Measurements from ENCODE around the gene ZNF618. TPM values are rescaled to one million over a fixed set of nuclear protein-coding genes. Genes with fewer than 3 reads are reported as not detected.

ZNF618 gene
- total RNA-seq, 4 donors from 2014 or later, result 0.68 to 2.1 (median 1.3) TPM

- no peak for DNase-seq
- Histone ChIP-seq H3K4me1 (peaks cover 4 to 17% (median 7%) of the 10 kb centered on the region in 3 donors), H3K4me3 (no peak overlapping the region), H3K27me3 (peaks cover 0 to 27% (median 2%) of the 10 kb centered on the region in 4 donors), H3K36me3 (no peaks in the 10 kb centered on the region), H3K9me3 (peaks cover 0 to 13% (median 5%) of the 10 kb centered on the region in 3 donors), H3K27ac (no peak overlapping the region)
- TF ChIP-seq POLR2A (IDR thresholded peaks at IDR 0.05), result no peak
- no peak for TF ChIP-seq CTCF (IDR thresholded peaks at IDR 0.05)
- intact Hi-C loops (cut with DNase I), result no loop called here
Observed at GRCh38 chr9:114102484-114102883, 226.4 kb downstream of the ZNF618 start.

- Histone ChIP-seq H3K9me3 (peaks cover 0 to 13% (median 5%) of the 10 kb centered on the region in 3 donors), H3K4me1 (peaks cover 0 to 7% (median 0%) of the 10 kb centered on the region in 3 donors), H3K27me3 (no peaks in the 10 kb centered on the region), H3K36me3 (no peaks in the 10 kb centered on the region), H3K27ac (no peak overlapping the region), H3K4me3 (no peak overlapping the region)
- no peak for DNase-seq
- 59 to 62% methylated on average over 5 of the region's 5 CpGs for WGBS, 2 donors
- intact Hi-C loops (cut with DNase I), result loop anchor here (5.0 kb wide), 1 partner anchor 187 kb away; no protein-coding TSS in a partner anchor
- TF ChIP-seq CTCF (IDR thresholded peaks at IDR 0.05), result no peak
- TF ChIP-seq POLR2A (IDR thresholded peaks at IDR 0.05), result no peak
Observed at GRCh38 chr9:114105236-114105635, 229.1 kb downstream of the ZNF618 start.

Other genes with a start within 250 kb of the ZNF618 start
- gene AMBP, start 202.0 kb downstream of the ZNF618 start, total RNA-seq, result 1 to 10 TPM in 1 of 4 donors, under 1 TPM in 1, not detected in 2; 0.19 to 2.5 TPM
- 1 to 10 TPM in 1 of 4 donors, not detected in 3; 1.2 TPM for gene KIF12, start 223.0 kb downstream of the ZNF618 start, total RNA-seq

Measured in esophagus squamous epithelium (tissue), 5 donors.